Activated CD4-positive, alpha-beta T cell treated with anti-CD3 and anti-CD28 coated beads for 36 hours (primary cell): ENCODE data around the gene NBEA. TPM values are rescaled to one million over a fixed set of nuclear protein-coding genes. Genes with fewer than 3 reads are reported as not detected.

ENCODE experiments used
- ATAC-seq: fragments of 200-7000 bp; cut with Tn5 transposase; one replicate; pipeline ENCODE4 v1.10.0; 2021; ENCODE audit warnings: mild to moderate bottlenecking, moderate library complexity
- CTCF ChIA-PET: fragments of 350-600 bp; sonication (Branson Sonifier 250); formaldehyde crosslinking; loops from one replicate; lab custom pipeline; 2021; ENCODE audit warnings: antibody characterized with exemption; lab: Charles Lee
- POLR2A ChIA-PET: fragments of 350-600 bp; sonication (Branson Sonifier 250); formaldehyde crosslinking; loops from one replicate; lab custom pipeline; 2021; ENCODE audit warnings: antibody characterized with exemption, inconsistent platforms; lab: Charles Lee
- DNase-seq: peaks from one replicate; pipeline ENCODE4 v3.0.0-alpha.2; 2020
- H3K27ac Mint-ChIP-seq: one replicate; pipeline ENCODE4 v1.8.0; 2021; ENCODE audit warnings: mixed read lengths
- H3K27me3 Mint-ChIP-seq: one replicate; pipeline ENCODE4 v1.8.0; 2021; ENCODE audit warnings: mixed read lengths
- H3K36me3 Mint-ChIP-seq: one replicate; pipeline ENCODE4 v1.8.0; 2021; ENCODE audit warnings: low read depth, mixed read lengths
- H3K4me1 Mint-ChIP-seq: one replicate; pipeline ENCODE4 v1.8.0; 2021; ENCODE audit warnings: mixed read lengths
- H3K4me3 Mint-ChIP-seq: one replicate; pipeline ENCODE4 v1.8.0; 2021; ENCODE audit warnings: mild to moderate bottlenecking, moderate library complexity, mixed read lengths
- H3K9me3 Mint-ChIP-seq: one replicate; pipeline ENCODE4 v1.8.0; 2021; ENCODE audit warnings: low read depth, mixed read lengths
- intact Hi-C, 2 experiments: fragments of 100-400 bp; cut with DNase I in 1 of 2; cut with micrococcal nuclease in 1 of 2; formaldehyde crosslinking; loops; one replicate each; pipeline versions ENCODE4 v1.14.2 to v1.15.1; 2022 to 2024; cut with DNase I, micrococcal nuclease
- total RNA-seq, 2 experiments: library from RNA; stranded (reverse); gene quantifications; one replicate each; pipeline ENCODE4 v1.2.3, GENCODE V29; 2021

The NBEA gene
- total RNA-seq, 2 experiments from 2014 or later: 0.39 to 0.44 TPM

DNA sequence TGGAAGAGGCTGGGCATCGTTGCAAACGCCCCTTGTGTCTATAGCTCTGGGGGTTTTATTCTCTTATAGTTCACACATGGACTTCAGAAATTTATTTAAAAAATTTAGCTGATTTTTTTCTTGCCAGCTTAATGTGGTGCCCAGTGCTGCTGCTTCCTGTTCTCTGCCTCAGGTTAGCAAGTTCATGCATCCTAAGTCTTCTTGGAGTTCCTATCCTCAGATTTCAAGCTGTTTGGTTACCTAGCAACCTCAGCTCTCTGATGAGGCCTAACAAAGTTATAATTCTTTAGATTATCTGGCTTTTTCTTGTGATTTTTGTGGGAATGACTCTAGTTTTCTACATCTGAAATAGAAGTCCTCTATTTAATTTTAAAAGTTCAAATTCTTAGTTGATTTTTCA is 283.5 kb downstream of the NBEA start:
- ChIA-PET POLR2A (no interaction called here), CTCF (no interaction called here)
- no peak overlapping the region for H3K27ac Mint-ChIP-seq
- H3K4me3 Mint-ChIP-seq: no peak overlapping the region
- H3K36me3 Mint-ChIP-seq: peaks cover 2% of the 10 kb centered on the region
- no peak for DNase-seq
- intact Hi-C loops: no loop called here
- no peak for ATAC-seq
- H3K9me3 Mint-ChIP-seq: peaks cover 2% of the 10 kb centered on the region
- no peaks in the 10 kb centered on the region for H3K27me3 Mint-ChIP-seq
- no peaks in the 10 kb centered on the region for H3K4me1 Mint-ChIP-seq

- POLR2A ChIA-PET: no interaction called here
Measured at GRCh38 chr13:35228536-35228935, 286.5 kb downstream of the NBEA start.

GRCh38 chr13:35231426-35231825 is 289.4 kb downstream of the NBEA start:
- ChIA-PET POLR2A (no interaction called here), CTCF (no interaction called here)
- H3K27ac Mint-ChIP-seq: no peak overlapping the region
- ATAC-seq (no peak), DNase-seq (no peak)
- H3K36me3 Mint-ChIP-seq: peaks cover 3% of the 10 kb centered on the region
- H3K4me1 Mint-ChIP-seq: no peaks in the 10 kb centered on the region
- intact Hi-C loops: no loop called here
- no peaks in the 10 kb centered on the region for H3K9me3 Mint-ChIP-seq
- no peak overlapping the region for H3K4me3 Mint-ChIP-seq
- no peaks in the 10 kb centered on the region for H3K27me3 Mint-ChIP-seq

More at GRCh38 chr13:35228536-35228935, 286.5 kb downstream of the NBEA start:
- CTCF ChIA-PET: no interaction called here
- no peaks in the 10 kb centered on the region for H3K9me3 Mint-ChIP-seq
- no peak for ATAC-seq
- intact Hi-C loops: no loop called here
- H3K36me3 Mint-ChIP-seq: peaks cover 3% of the 10 kb centered on the region
- H3K4me3 Mint-ChIP-seq: no peak overlapping the region
- no peaks in the 10 kb centered on the region for H3K27me3 Mint-ChIP-seq
- no peak for DNase-seq
- no peaks in the 10 kb centered on the region for H3K4me1 Mint-ChIP-seq
- H3K27ac Mint-ChIP-seq: no peak overlapping the region

DNA sequence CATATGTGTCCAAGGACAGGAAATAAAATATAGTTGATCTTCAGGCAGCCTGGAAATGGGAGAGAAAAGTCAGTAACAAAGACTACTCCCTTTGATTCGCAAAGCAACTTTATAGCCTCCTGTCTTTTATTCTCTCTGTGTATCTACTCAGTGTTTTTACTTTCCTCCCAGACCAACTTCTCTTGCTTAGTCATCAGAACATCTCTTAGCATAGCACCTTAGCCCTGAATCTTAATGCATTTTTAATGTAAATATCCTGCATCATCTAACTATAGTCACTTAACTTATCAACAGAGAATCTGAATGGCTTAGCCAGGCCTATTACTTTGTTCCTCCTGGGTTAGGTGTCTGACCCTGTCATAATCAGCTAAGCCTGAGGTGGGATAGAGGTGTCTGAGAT is 296.2 kb downstream of the NBEA start:
- Mint-ChIP-seq H3K27ac (no peak overlapping the region), H3K4me3 (no peak overlapping the region), H3K27me3 (no peaks in the 10 kb centered on the region), H3K4me1 (no peaks in the 10 kb centered on the region), H3K36me3 (peaks cover under 1% of the 10 kb centered on the region), H3K9me3 (peaks cover 6% of the 10 kb centered on the region)
- intact Hi-C loops: no loop called here
- ChIA-PET POLR2A (no interaction called here), CTCF (no interaction called here)
- ATAC-seq (no peak), DNase-seq (no peak)

DNA sequence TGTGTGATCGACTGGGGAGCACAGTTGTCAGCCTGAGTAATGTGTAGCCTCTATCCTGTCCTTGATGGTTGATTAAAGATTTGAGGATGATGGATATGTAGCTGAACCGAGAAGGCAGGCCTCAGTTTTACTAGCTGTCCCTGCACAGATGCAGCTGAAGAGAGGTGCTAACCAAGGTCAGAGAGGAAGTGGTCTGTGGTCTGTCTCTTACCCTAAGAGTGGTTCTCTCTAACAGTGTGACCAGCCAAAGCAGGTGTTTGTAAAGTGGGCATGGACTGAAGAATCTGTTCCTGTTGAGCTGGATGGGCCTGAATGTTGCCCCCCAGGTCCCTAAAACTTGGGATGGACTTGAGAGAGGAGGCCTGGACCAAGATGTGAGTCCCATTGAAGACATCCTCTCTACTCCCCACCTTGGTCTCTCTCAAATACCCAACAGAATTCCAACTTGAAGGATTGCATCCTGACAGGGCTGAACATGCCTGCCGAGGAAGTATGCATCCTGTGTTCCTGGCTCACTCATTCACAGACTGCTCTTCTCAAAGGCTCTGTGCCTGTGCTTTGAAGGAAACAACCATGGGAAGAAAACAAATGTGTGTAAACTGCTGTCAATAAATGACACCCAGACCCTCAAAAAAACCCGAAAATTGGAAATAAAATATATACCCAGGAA is 310.6 kb downstream of the NBEA start:
- Mint-ChIP-seq H3K9me3 (no peaks in the 10 kb centered on the region), H3K4me1 (no peaks in the 10 kb centered on the region), H3K36me3 (peaks cover 7% of the 10 kb centered on the region), H3K27me3 (no peaks in the 10 kb centered on the region), H3K27ac (no peak overlapping the region), H3K4me3 (no peak overlapping the region)
- DNase-seq: no peak
- no peak for ATAC-seq
- POLR2A ChIA-PET: no interaction called here
- CTCF ChIA-PET: no interaction called here
- intact Hi-C loops: no loop called here

- Mint-ChIP-seq H3K4me1 (no peaks in the 10 kb centered on the region), H3K9me3 (no peaks in the 10 kb centered on the region), H3K27ac (no peak overlapping the region), H3K36me3 (peaks cover 7% of the 10 kb centered on the region), H3K27me3 (no peaks in the 10 kb centered on the region), H3K4me3 (no peak overlapping the region)
- intact Hi-C loops: no loop called here
- ChIA-PET POLR2A (no interaction called here), CTCF (no interaction called here)
- ATAC-seq (no peak), DNase-seq (no peak)
Measured at GRCh38 chr13:35255241-35255640, 313.2 kb downstream of the NBEA start.

DNA sequence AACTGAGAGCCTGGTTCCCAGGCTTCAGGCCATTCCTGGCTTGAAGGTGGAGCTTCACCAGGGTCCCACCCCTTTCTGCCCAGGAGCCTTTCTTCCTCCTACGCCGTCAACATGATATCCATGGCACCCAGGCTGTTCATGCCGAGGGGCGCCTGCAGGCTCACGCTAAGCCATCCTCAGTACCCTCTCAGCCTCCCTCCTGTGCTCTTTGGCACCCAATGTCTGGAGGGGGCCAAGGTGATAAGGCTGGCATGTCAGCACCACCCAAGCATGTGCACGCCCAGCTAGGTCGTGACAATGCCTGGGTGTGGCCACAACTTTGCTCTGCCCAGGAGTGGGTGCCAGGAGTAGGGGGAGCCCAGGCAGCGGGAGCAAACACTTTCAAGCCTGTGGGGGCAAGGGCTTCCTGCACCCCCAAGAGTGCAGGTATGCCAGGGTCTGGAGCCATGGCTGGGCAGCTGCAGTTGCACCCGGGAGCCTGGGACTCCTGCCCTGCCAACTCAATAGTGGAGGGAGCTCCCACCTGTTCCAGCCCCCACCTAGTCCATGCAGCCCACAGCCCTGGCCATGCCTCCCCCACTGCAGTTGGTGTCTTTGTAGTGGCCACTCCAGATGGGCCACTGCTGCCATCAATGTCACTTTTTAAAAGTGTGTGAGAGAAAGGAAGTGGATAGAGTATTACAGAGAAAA is 314.5 kb downstream of the NBEA start:
- Mint-ChIP-seq H3K4me1 (no peaks in the 10 kb centered on the region), H3K27me3 (no peaks in the 10 kb centered on the region), H3K36me3 (peaks cover 5% of the 10 kb centered on the region), H3K4me3 (no peak overlapping the region), H3K27ac (no peak overlapping the region), H3K9me3 (peaks cover 2% of the 10 kb centered on the region)
- intact Hi-C loops: no loop called here
- ChIA-PET CTCF (no interaction called here), POLR2A (no interaction called here)
- ATAC-seq: no peak
- no peak for DNase-seq

DNA sequence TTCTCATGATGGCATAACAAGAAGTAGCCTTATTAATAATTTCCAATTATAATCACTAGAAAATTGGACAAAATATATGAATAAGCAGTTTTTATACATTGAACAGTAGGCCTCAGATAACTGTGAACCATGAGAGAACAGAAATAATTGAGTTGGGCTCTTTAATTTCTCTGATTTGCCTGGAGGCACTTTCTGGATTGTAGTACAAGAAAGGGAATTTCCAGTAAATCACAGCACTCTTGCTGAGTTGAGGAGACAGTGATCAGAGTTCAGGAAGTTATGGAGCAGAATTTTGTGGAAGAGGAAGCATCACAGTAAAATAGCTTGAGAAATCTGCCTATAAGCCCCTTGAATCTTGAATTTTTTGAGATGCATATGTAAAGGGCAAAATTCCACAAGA is 318.2 kb downstream of the NBEA start:
- H3K9me3 Mint-ChIP-seq: peaks cover 2% of the 10 kb centered on the region
- CTCF ChIA-PET: no interaction called here
- H3K36me3 Mint-ChIP-seq: peaks cover 2% of the 10 kb centered on the region
- H3K27ac Mint-ChIP-seq: no peak overlapping the region
- no peaks in the 10 kb centered on the region for H3K27me3 Mint-ChIP-seq
- no peak for DNase-seq
- no peaks in the 10 kb centered on the region for H3K4me1 Mint-ChIP-seq
- POLR2A ChIA-PET: no interaction called here
- intact Hi-C loops: no loop called here
- no peak overlapping the region for H3K4me3 Mint-ChIP-seq
- no peak for ATAC-seq

DNA sequence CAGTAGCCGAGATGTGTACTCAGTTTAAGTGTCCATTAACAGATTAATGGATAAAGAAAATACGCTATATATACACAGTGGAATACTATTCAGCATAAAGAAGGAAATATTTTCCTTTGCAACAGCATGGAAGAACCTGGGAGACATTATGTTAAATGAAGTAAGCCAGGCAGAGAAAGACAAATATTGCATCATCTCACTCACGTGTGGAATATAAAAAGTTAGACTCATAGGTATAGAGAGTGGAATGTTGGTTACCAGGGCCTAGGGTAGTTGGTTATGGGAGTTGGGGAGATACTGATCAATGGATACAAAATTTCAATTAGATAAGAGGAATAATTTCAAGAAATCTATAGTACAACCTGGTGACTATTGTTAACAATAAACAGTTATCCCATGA is 324.3 kb downstream of the NBEA start:
- ChIA-PET POLR2A (no interaction called here), CTCF (no interaction called here)
- DNase-seq (no peak), ATAC-seq (no peak)
- Mint-ChIP-seq H3K27ac (no peak overlapping the region), H3K9me3 (peaks cover 13% of the 10 kb centered on the region), H3K4me3 (no peak overlapping the region), H3K27me3 (no peaks in the 10 kb centered on the region), H3K36me3 (peaks cover 2% of the 10 kb centered on the region), H3K4me1 (no peaks in the 10 kb centered on the region)
- intact Hi-C loops: no loop called here

GRCh38 chr13:35278917-35279316 is 336.8 kb downstream of the NBEA start:
- DNase-seq: no peak
- ChIA-PET CTCF (interaction anchor here (0.5 kb wide), 1 partner anchor 37 kb away, joined by 3 read pairs; no protein-coding TSS in a partner anchor), POLR2A (no interaction called here)
- Mint-ChIP-seq H3K4me3 (no peak overlapping the region), H3K9me3 (peaks cover 2% of the 10 kb centered on the region), H3K4me1 (no peaks in the 10 kb centered on the region), H3K27me3 (no peaks in the 10 kb centered on the region), H3K36me3 (no peaks in the 10 kb centered on the region), H3K27ac (no peak overlapping the region)
- intact Hi-C loops: no loop called here
- ATAC-seq: no peak

DNA sequence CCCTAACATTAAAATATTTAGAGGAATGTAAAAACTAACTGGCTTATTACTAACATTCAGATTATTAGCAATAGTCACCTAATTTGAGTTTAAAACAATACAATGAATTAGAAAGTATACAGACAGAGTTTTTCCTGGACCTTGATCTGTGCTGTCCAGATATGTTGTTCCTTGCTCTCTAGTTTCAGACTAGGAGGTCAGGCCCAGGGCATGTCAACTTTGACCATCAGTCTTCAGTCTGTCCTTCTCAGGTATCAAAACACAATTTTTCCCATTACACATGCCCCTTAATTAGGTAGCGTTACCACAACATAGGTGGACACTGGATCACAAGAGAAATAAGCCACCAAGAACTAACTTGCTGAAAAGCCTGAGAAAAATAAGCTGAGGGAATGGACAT is 337.4 kb downstream of the NBEA start:
- no peaks in the 10 kb centered on the region for H3K27me3 Mint-ChIP-seq
- intact Hi-C loops: no loop called here

GRCh38 chr13:35283856-35284255 is 341.8 kb downstream of the NBEA start:
- intact Hi-C loops: no loop called here
- POLR2A ChIA-PET: no interaction called here
- Mint-ChIP-seq H3K4me3 (no peak overlapping the region), H3K36me3 (no peaks in the 10 kb centered on the region), H3K27me3 (no peaks in the 10 kb centered on the region), H3K9me3 (no peaks in the 10 kb centered on the region), H3K27ac (no peak overlapping the region), H3K4me1 (no peaks in the 10 kb centered on the region)
- CTCF ChIA-PET: interaction anchor here (0.5 kb wide), 2 partner anchors 611 to 642 kb away, joined by 3 to 4 read pairs; no protein-coding TSS in a partner anchor
- ATAC-seq (no peak), DNase-seq (no peak)

More for the DNA sequence above, 337.4 kb downstream of the NBEA start:
- ChIA-PET CTCF (interaction anchor here (0.7 kb wide), 1 partner anchor 1441 kb away, joined by 3 read pairs; no protein-coding TSS in a partner anchor), POLR2A (no interaction called here)
- no peaks in the 10 kb centered on the region for H3K4me1 Mint-ChIP-seq
- H3K4me3 Mint-ChIP-seq: no peak overlapping the region
- ATAC-seq: no peak
- H3K27ac Mint-ChIP-seq: no peak overlapping the region
- no peaks in the 10 kb centered on the region for H3K36me3 Mint-ChIP-seq
- DNase-seq: no peak
- peaks cover 2% of the 10 kb centered on the region for H3K9me3 Mint-ChIP-seq
